Tibial nerve (tissue), 4 donors: ENCODE data around the gene DMD.

ENCODE experiments used
- EP300 ChIP-seq, 2 donors: sonication (generic); formaldehyde crosslinking; IDR thresholded peaks; one replicate each; pipeline ENCODE4 v1.6.1; 2017; ENCODE audit warnings: antibody characterized with exemption in 2 of 2, mild to moderate bottlenecking in 1 of 2
- POLR2A ChIP-seq, 2 donors: fragments of 450-650 bp; IDR thresholded peaks; one replicate each; pipeline ENCODE4 v1.6.1; 2017; ENCODE audit warnings: antibody characterized with exemption in 2 of 2, mild to moderate bottlenecking in 2 of 2, moderate library complexity in 2 of 2
- TF ChIP-seq, protein P1 (sequence below), 5 experiments: fragments of 200-600 bp in 3 of 5; fragments of 450-650 bp in 2 of 5; sonication (generic) in 3 of 5; IDR thresholded peaks; one replicate each; pipeline ENCODE4 v1.5.1; 2016 to 2019; ENCODE audit warnings: antibody characterized with exemption in 5 of 5, mild to moderate bottlenecking in 3 of 5, moderate library complexity in 2 of 5

- TF ChIP-seq POLR2A (IDR thresholded peaks at IDR 0.05) (no peak), EP300 (IDR thresholded peaks at IDR 0.05) (no peak)
- TF ChIP-seq, protein P1, sequence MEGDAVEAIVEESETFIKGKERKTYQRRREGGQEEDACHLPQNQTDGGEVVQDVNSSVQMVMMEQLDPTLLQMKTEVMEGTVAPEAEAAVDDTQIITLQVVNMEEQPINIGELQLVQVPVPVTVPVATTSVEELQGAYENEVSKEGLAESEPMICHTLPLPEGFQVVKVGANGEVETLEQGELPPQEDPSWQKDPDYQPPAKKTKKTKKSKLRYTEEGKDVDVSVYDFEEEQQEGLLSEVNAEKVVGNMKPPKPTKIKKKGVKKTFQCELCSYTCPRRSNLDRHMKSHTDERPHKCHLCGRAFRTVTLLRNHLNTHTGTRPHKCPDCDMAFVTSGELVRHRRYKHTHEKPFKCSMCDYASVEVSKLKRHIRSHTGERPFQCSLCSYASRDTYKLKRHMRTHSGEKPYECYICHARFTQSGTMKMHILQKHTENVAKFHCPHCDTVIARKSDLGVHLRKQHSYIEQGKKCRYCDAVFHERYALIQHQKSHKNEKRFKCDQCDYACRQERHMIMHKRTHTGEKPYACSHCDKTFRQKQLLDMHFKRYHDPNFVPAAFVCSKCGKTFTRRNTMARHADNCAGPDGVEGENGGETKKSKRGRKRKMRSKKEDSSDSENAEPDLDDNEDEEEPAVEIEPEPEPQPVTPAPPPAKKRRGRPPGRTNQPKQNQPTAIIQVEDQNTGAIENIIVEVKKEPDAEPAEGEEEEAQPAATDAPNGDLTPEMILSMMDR (IDR thresholded peaks at IDR 0.05), result no peak
These were observed 7.5 kb upstream of the DMD start for GRCh38 chrX:33218819-33219218.
